K562 (cell line): ENCODE data around the gene FAM107B. TPM values are rescaled to one million over a fixed set of nuclear protein-coding genes. Genes with fewer than 3 reads are reported as not detected.

Experiments used
- ATAC-seq: fragments of 200-7000 bp; cut with Tn5 transposase; 3 replicates; pipeline ENCODE4 v1.9.1; 2020; ENCODE audit warnings: moderate library complexity
- BruUV-seq: library from RNA; stranded (reverse); fragments of 400-500 nt; replicated peaks from 2 replicates; lab custom pipeline; 2021; lab: Mats Ljungman, UMichigan
- CTCF ChIA-PET: fragments of 300-600 bp; formaldehyde crosslinking; extraction: SDS; loops from one replicate; lab custom pipeline; 2021; ENCODE audit warnings: low intra/inter-chr PET ratio; lab: Yijun Ruan, JAX
- POLR2A ChIA-PET: fragments of 300-600, 350-650 bp; sonication (Branson Sonifier 250); formaldehyde crosslinking; extraction: SDS; loops from one replicate; lab custom pipeline; 2021; ENCODE audit warnings: antibody characterized with exemption, inconsistent platforms; lab: Yijun Ruan, JAX
- DNase-seq, 4 experiments: peaks; one replicate each; pipeline versions ENCODE4 v3.0.0 to v3.0.0-alpha.2; 2011 to 2018; ENCODE audit warnings: low spot score in 3 of 4, mixed read lengths in 3 of 4; ENCODE audit errors: extremely low read depth in 1 of 4
- FAIRE-seq: peaks from 2 replicates; lab custom pipeline; 2011; peaks lifted over from hg19 to GRCh38; lab: Jason Lieb, UNC
- H2AFZ ChIP-seq: 2 replicates; pipeline ENCODE4 v1.6.0; 2011; ENCODE audit warnings: low read depth, low read length, control low read depth, inconsistent platforms
- H3K27ac ChIP-seq: fragments of 200-600 bp; 3 replicates; pipeline ENCODE4 v1.8.0; 2011; ENCODE audit warnings: low read depth, mild to moderate bottlenecking, control low read depth, inconsistent platforms, low read length, moderate library complexity, mixed read lengths; ENCODE audit errors: extremely low read depth
- H3K27me3 ChIP-seq, 2 experiments: fragments of 300-600 bp in 1 of 2; 2 replicates in 1 of 2; 3 replicates in 1 of 2; pipeline versions ENCODE4 v1.6.0 to v1.8.0; 2011; ENCODE audit warnings: inconsistent platforms in 2 of 2, low read length in 2 of 2, mild to moderate bottlenecking in 1 of 2, mixed read lengths in 1 of 2, moderate library complexity in 1 of 2; ENCODE audit not compliant: control insufficient read depth in 2 of 2, insufficient read depth in 2 of 2
- H3K36me3 ChIP-seq: fragments of 300-600 bp; 3 replicates; pipeline ENCODE4 v1.8.0; 2011; ENCODE audit warnings: mild to moderate bottlenecking, low read length, inconsistent platforms; ENCODE audit not compliant: control insufficient read depth, insufficient read depth
- H3K4me1 ChIP-seq, 2 experiments: fragments of 200-600 bp in 1 of 2; replicated peaks in 1 of 2; 2 replicates in 1 of 2; 3 replicates in 1 of 2; pipeline versions ENCODE4 v1.5.1 to v1.8.0; 2011; ENCODE audit warnings: inconsistent platforms in 2 of 2, low read length in 2 of 2, mild to moderate bottlenecking in 1 of 2, mixed read lengths in 1 of 2, moderate library complexity in 1 of 2; ENCODE audit not compliant: control insufficient read depth in 2 of 2, insufficient read depth in 2 of 2
- H3K4me2 ChIP-seq: 2 replicates; pipeline ENCODE4 v1.6.1; 2011; ENCODE audit warnings: low read length, control low read depth, inconsistent platforms, mixed read lengths; ENCODE audit not compliant: insufficient read depth
- H3K4me3 ChIP-seq: fragments of 200-600 bp; sonication (generic), shearing (Covaris generic); 2 replicates; pipeline ENCODE4 v1.5.1; 2016; ENCODE audit warnings: control low read depth, inconsistent platforms
- H3K79me2 ChIP-seq: fragments of 200-600 bp; 3 replicates; pipeline ENCODE4 v1.8.0; 2011; ENCODE audit warnings: low read length, inconsistent platforms; ENCODE audit not compliant: control insufficient read depth, insufficient read depth
- H3K9ac ChIP-seq, 2 experiments: 2 replicates each; pipeline versions ENCODE4 v1.6.0 to v1.6.1; 2011; ENCODE audit warnings: low read depth in 2 of 2, low read length in 2 of 2, control low read depth in 1 of 2, inconsistent platforms in 1 of 2, mild to moderate bottlenecking in 1 of 2, mixed read lengths in 1 of 2; ENCODE audit not compliant: insufficient read depth in 1 of 2
- H3K9me1 ChIP-seq: one replicate; pipeline ENCODE4 v1.6.0; 2011; ENCODE audit warnings: inconsistent platforms, mild to moderate bottlenecking, low read length, moderate library complexity; ENCODE audit not compliant: control insufficient read depth, insufficient read depth
- H3K9me3 ChIP-seq: replicated peaks from 2 replicates; pipeline ENCODE4 v1.5.1; 2011; ENCODE audit warnings: low read depth, low read length, inconsistent platforms; ENCODE audit not compliant: control insufficient read depth, insufficient read depth
- H4K20me1 ChIP-seq: replicated peaks from 2 replicates; pipeline ENCODE4 v1.6.1; 2011; ENCODE audit warnings: low read length, inconsistent platforms, mixed read lengths; ENCODE audit not compliant: control insufficient read depth, insufficient read depth
- ARID3A ChIP-seq: IDR thresholded peaks from 2 replicates; pipeline ENCODE4 v1.6.1; 2012; ENCODE audit warnings: low read depth, low read length, improper control_type of control experiment, borderline replicate concordance
- ARNT ChIP-seq, 2 experiments: fragments of 450-650 bp; IDR thresholded peaks; 2 replicates each; pipeline ENCODE4 v1.6.1; 2016; ENCODE audit warnings: mild to moderate bottlenecking in 1 of 2
- CHD1 ChIP-seq: fragments of 200-600 bp; sonication (generic); IDR thresholded peaks from one replicate; pipeline ENCODE4 v1.6.1; 2012; ENCODE audit warnings: mild to moderate bottlenecking, moderate library complexity, low read length, inconsistent platforms
- MGA ChIP-seq: fragments of 450-650 bp; IDR thresholded peaks from 2 replicates; pipeline ENCODE4 v1.6.1; 2016; ENCODE audit warnings: mild to moderate bottlenecking, moderate library complexity
- RBBP5 ChIP-seq: fragments of 200-600 bp; sonication (generic); IDR thresholded peaks from 2 replicates; pipeline ENCODE4 v1.6.1; 2012; ENCODE audit warnings: borderline replicate concordance, mild to moderate bottlenecking, low read length, control low read depth, inconsistent platforms; ENCODE audit not compliant: insufficient read depth, poor library complexity, severe bottlenecking
- RFX7 ChIP-seq: fragments of 250-450 bp; sonication (Bioruptor Pico); IDR thresholded peaks from 2 replicates; pipeline ENCODE4 v1.5.1; 2021; ENCODE audit warnings: mild to moderate bottlenecking
- SLC30A9 ChIP-seq: fragments of 250-450 bp; sonication (Bioruptor Pico); IDR thresholded peaks from 2 replicates; pipeline ENCODE4 v1.8.0; 2022; ENCODE audit warnings: mild to moderate bottlenecking, moderate library complexity
- SMC3 ChIP-seq: conservative IDR thresholded peaks from 2 replicates; pipeline ENCODE4 v1.6.1; 2011; ENCODE audit warnings: low read depth, low read length, improper control_type of control experiment; ENCODE audit not compliant: insufficient read depth
- THAP7 ChIP-seq: fragments of 250-450 bp; sonication (Bioruptor Pico); IDR thresholded peaks from 2 replicates; pipeline ENCODE4 v1.5.0; 2021
- WGBS: fragments of 100-300 bp; shearing (Covaris generic); methylation state at CpG from one replicate; pipeline ENCODE4 v1.1.6; 2016; ENCODE audit warnings: low coverage, mixed read lengths; ENCODE audit not compliant: insufficient coverage; ENCODE audit errors: missing lambda C conversion rate; 5-methylcytosine and 5-hydroxymethylcytosine counted together
- in situ Hi-C: fragments of 300-500 bp; cut with MboI; formaldehyde crosslinking; loops from 4 replicates; pipeline ENCODE4 v1.15.0; 2018; ENCODE audit warnings: inconsistent platforms, mixed read lengths
- intact Hi-C: fragments of 100-400 bp; cut with micrococcal nuclease; formaldehyde crosslinking; loops from 2 replicates; pipeline ENCODE4 v1.14.2; 2022
- polyA plus RNA-seq, 8 experiments: library from polyadenylated mRNA; depleted of rRNA in 4 of 8; stranded (reverse) in 5 of 8; unstranded in 3 of 8; fragments of >200 nt; fragmentation: Nextera tagmentation in 2 of 8; fragmentation: Illumina TruSeq in 1 of 8; extraction: Ambion mirVana in 2 of 8; extraction: Trizol in 1 of 8; gene quantifications; 2 replicates each; pipeline versions ENCODE4 v1.2.1 to v1.2.3, GENCODE V29; 2011 to 2014; ENCODE audit warnings: inconsistent platforms in 1 of 8, missing spikeins in 1 of 8
- total RNA-seq, 7 experiments: library from RNA; depleted of rRNA in 6 of 7; stranded (reverse); fragments of >200 nt in 6 of 7; fragmentation: Illumina TruSeq in 2 of 7; extraction: Trizol in 2 of 7; gene quantifications; 2 replicates each; pipeline versions ENCODE4 v1.2.1 to v1.2.3, GENCODE V29; 2011 to 2021; ENCODE audit warnings: low replicate concordance in 1 of 7

FAM107B gene
- total and polyA plus RNA-seq, 9 of the 15 experiments (the other 6 are each of a cell fraction or from before 2014, with no cell fraction given), result 0.40 to 2.8 (median 1.4) TPM

- DNase-seq (no peak), ATAC-seq (no peak), FAIRE-seq (no peak)
- Histone ChIP-seq H3K4me1 (no peaks in the 10 kb centered on the region; a peak in 1 of 5 replicates), H3K79me2 (no peaks in the 10 kb centered on the region), H3K27ac (no peak overlapping the region), H3K36me3 (no peaks in the 10 kb centered on the region), H3K27me3 (peaks cover 5 to 11% of the 10 kb centered on the region in 2 experiments; a peak in 2 of 5 replicates), H3K4me2 (no peak overlapping the region), H2AFZ (no peak overlapping the region), H3K4me3 (no peak overlapping the region), H4K20me1 (no peaks in the 10 kb centered on the region), H3K9ac (no peak overlapping the region), H3K9me3 (no peaks in the 10 kb centered on the region), H3K9me1 (no peaks in the 10 kb centered on the region)
- intact Hi-C loops (no loop called here), in situ Hi-C loops (no loop called here)
- ChIA-PET CTCF (no interaction called here), POLR2A (no interaction called here)
- no TSS peak for BruUV-seq
- WGBS, result no CpG with 5 or more reads among the region's 1 CpG
- TF ChIP-seq ARID3A (no peak), CHD1 (no peak), MGA (no peak), THAP7 (no peak), SLC30A9 (CRISPR knock-in tag) (no peak), RFX7 (no peak), ARNT (IDR thresholded peaks at IDR 0.05) (no peak), SMC3 (no peak), RBBP5 (no peak)
Observed at GRCh38 chr10:14687340-14687739, 87.4 kb downstream of the FAM107B start.
